ENCODE results near the gene PLEKHH1.
"Not testable (repeated sequence)": the region's sequence is repeated elsewhere in the genome, so short reads cannot be mapped to it uniquely, and the experiment has no call there.

PLEKHH1 gene

DNA sequence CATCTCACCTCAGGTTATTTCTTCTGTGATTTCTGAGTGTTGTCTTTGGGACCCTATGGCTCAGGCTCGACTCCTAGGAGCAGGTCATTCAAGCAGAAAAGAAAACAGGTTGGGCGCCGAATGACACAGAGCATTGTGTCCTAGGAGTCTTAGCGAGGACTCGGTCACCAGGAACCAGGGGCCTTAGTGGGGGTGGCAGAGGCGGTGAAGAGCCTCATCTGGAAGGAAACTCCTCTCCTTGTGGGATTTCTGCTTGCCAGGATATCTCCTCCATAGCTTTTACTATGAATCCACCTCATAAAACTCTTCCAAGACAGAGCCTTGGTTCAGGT, 630 bp downstream of the PLEKHH1 start:
- no peak for DNase-seq (ENCODE audit: low read depth)

DNA sequence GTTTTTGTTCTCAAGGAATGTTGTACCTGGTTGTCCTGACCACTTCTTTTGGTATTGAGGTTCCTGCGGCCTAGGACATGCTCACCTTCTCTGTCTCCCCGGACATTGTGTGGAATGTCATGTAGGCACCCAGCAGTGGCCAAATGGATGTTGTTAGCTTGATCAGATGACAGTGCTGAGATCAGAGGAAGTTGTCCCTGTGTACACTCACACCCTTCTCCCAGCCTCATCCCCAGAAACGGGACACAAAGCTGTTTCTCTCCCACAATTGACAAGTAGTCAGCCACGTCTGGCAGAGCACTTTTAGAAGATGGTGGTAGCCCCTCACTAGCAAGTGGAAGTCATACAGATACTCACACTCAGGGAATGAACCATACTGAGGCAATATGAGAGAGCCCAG, 3.0 kb downstream of the PLEKHH1 start:
- no peak for DNase-seq (ENCODE audit: low read depth)

DNA sequence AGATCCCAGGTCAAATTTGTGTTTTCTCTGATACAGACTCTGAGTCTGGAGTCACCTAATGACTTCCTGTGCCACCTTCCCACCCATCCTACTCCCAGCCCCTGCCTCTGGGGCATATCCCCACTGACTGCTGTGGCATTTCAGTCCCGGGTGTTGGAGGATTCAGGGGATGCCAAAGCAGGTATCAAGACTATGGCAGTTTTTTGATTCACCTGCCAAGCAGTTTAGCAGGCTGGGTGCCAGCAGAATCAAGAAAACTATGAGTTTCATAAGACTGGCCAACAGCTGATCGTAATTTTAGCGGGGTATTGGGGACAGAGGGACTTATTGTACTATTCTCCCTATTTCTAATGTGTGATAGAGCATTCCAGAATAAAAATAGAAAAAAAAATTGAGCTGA, 4.6 kb downstream of the PLEKHH1 start:
- no peak for DNase-seq (ENCODE audit: low read depth)

DNA sequence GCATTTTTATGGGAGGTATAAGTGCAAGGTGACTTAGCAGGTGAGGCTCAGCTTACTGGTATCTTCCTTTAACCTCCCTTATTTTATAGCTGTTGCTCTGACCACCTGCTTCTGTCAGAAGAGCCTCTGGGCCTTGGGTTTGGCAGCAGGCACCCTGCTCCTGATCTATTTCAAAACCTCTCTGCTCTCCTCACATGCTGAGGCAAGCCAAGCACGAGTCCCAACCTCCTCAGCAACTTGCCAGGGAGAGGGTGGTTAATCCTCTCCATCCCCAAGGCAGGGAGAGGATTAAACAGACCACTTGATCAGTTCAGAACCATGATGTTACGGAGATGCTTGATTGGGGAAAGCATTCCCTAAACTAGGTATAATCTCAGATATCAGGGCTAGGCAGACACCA, 5.4 kb downstream of the PLEKHH1 start:
- DNase-seq (ENCODE audit: low read depth) = no peak

DNA sequence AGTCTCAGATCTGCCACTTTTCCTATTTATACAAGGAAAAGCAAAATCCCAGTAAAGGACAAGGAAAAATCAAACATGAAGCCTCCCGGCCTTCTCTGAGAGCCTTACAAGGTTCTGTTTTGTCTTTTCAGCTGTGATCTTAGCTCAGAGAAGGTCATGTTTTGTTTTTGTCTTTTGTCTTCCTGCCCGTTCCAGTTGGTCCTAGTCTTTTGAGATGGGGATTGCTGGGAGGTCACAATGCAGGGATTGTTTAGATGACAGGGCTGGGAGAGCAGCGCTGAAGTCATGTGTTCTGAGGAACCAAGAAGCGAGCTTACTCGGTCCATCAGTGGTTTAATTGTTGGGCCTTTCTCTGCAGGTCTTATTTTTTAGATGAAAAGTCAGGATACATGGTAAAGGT, 6.0 kb downstream of the PLEKHH1 start:
- DNase-seq (ENCODE audit: low read depth) = no peak

DNA sequence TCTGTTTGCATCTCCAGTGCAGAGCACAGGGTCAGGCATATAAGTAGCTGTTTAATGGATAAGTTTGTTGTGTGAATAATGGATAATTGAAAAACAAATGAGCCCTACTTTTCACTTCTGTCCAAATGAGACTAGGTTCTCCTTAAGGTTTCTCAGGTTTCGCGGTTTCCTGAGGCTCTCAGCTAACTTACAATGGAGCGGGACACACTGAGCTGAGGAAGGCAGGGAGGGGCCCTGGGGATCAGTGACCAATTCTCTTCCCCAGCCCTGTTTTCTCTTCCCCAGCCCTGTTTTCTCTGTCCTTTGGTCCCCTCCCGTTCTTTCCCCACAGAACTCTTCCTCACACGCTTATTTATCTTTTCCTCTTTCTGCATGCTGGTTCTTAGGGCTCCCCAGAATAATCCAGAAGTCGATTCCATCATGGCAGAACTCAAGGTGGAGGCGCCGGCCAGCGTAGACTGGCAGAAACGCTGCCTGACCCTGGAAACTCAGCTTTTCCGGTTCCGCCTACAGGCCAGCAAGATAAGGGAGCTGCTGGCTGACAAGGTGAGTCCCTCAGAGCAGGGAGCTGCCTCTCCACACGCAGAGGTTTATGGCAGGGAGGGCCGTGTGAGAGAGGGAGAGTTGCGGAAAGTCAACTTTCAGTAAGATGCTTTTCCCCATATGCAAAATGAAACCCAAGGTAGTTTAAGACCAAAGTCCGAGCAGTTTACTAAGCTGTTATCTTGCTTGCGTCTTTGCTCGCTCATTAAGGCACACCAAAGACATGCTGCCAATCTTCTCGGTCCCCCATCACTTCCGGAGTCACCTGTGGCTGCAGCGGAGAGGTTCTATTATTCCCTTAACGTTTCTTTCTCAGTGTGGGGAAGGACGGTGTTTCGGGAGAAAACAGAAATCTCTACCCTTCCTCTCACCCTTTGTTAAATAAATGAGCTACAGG, 8.6 kb downstream of the PLEKHH1 start:
- DNase-seq (ENCODE audit: low read depth) = no peak

DNA sequence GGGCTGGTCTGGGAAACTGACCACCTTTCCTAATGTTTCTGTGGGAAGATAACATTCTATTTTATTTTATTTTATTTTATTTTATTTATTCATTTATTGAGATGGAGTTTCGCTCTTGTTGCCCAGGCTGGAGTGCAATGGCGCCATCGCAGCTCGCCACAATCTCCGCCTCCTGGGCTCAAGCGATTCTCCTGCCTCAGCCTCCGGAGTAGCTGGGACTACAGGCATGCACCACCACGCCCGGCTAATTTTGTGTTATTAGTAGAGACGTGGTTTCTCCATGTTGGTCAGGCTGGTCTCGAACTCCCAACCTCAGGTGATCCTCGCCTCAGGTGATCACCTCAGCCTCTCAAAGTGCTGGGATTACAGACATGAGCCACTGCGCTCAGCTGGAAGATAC, 9.5 kb downstream of the PLEKHH1 start:
- DNase-seq (ENCODE audit: low read depth) = not testable (repeated sequence)

DNA sequence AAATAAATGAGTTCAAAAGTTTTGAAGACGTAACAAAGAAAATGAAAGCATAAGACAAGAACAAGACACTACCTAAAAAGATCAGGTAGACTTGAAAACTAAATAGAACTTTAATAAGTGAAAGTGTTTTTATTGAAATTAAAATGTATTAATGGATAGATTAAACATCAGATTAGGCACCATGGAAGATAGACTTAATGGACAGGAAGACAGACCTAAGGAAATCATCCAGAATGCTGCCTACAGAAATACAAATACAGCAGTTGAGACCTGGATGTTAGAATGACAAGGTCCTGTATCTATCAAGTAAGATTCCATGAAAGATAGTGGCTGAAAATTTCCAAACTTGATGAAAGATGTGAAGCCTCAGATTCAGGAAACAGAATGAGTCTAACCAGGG, 11.5 kb downstream of the PLEKHH1 start:
- no peak for DNase-seq (ENCODE audit: low read depth)

DNA sequence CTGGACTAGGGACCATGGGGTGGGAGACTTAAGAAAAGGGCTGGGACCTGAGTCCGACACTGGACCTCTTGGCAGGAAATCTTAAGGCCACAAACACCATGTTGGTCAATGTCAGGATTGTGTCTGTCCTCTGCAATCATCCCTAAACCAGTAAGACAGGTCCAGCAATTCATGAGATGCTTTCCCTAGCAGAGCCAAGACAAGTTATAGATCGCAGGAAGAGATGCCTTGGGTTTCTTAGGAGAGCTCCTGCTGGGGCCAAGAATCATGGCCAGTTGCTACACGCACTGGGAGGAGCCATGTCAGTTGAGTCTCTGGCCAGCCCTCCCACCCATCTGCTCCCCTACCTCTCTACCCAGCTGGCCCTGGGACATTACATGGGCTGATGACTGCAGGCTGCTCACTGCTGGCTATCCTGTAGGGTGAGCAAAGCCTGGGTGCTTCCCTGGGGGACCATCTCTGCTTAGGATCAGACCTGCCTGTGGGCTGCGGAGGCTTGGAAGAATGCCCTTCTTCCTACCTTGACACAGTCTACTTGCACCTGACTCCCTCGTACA, 14.2 kb downstream of the PLEKHH1 start:
- no peak for DNase-seq (ENCODE audit: low read depth)

DNA sequence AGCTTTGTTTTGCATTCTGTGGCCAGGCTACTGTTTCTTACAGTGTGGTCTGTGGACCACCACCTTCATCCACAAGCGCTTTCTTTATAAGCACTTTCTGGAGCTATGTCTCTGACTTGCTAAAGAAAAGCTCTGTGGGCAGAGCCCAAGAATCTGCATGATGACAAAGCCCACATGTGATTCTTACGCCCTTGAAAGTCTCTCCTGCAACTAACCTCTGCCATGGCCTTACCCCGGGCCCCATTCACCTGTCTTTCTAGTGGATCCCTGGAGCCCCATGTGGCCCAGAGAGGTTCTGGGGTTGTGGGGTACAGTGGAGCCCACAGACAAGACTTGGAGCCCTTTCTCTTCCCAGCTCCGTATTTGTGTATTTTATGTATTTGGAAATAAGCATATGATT, 16.6 kb downstream of the PLEKHH1 start:
- DNase-seq (ENCODE audit: low read depth) = no peak

DNA sequence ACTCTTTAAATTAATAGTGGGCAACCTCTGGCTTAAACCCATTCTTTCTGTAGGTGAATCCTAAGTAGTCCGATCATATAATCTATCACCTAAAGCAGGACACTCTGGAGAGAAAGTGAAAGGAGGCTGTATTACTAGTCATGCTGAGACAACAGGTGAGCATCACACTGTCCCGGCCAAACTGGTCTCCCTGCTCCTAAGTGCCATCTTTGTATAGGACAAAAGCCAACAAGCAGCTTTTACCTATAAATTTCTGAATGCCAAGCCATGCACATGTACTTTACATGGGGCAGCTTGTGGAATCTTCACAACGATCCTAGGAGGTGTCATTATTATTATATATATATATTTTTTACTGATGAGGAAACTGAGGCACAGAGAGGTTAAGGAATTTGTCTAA, 18.0 kb downstream of the PLEKHH1 start:
- no peak for DNase-seq (ENCODE audit: low read depth)

DNA sequence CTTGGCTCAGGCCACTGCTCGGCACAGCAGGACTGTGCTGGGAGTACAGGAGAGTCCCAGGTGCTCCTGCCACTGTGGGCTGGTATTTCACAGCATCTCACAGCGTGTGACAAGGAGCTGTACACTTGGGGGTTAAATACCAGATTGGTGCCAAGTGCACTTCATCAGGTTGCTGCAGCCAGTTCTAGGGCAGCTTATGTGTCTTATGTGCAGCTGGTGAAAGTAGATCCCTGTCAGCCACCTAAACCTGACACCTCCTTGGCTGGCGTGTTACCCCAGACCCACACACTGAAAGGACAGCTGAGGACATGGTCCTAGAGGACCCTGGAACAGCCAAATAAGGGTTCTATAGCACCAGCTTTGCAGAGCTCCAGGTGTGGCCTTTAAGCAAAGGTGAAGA, 18.9 kb downstream of the PLEKHH1 start:
- no peak for DNase-seq (ENCODE audit: low read depth)

DNA sequence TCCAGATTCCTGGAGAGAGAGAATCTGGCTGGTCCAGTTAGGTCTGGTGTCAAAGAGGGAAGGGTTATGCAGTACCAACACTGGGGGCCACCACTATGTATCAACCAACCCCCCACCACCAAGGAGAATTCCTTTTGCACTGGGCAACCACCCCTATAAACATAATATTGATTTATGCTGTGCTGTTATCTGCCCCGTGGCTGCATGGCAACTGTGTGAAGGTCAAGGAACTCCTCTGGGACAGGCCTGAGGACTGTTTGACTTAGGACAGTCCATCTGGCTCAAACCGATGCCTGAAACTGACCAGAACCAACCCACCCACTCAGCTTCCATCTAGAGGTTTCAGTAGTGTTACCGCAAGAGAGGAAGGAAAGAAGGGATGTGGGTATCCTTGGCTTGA, 20.5 kb downstream of the PLEKHH1 start:
- no peak for DNase-seq (ENCODE audit: low read depth)

DNA sequence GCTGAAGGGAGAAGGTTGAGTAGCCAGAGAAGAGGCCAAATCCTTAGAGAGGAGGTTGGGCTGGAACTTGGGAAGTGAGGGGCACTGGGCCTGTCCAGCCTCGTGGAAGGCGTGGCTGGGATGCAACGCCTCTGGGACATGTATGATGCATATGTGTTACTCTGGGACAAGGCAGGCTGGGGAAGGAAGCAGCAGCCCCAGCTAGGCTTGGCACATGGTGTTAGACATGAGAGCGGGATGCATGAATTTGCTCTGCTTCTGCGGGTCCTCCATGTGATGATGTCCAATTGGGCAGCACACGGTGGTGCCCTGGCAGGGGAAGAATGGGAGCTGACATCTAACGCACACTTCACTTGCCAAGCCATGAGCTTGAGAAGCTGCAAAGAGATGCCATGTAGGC, 21.3 kb downstream of the PLEKHH1 start:
- no peak for DNase-seq (ENCODE audit: low read depth)

DNA sequence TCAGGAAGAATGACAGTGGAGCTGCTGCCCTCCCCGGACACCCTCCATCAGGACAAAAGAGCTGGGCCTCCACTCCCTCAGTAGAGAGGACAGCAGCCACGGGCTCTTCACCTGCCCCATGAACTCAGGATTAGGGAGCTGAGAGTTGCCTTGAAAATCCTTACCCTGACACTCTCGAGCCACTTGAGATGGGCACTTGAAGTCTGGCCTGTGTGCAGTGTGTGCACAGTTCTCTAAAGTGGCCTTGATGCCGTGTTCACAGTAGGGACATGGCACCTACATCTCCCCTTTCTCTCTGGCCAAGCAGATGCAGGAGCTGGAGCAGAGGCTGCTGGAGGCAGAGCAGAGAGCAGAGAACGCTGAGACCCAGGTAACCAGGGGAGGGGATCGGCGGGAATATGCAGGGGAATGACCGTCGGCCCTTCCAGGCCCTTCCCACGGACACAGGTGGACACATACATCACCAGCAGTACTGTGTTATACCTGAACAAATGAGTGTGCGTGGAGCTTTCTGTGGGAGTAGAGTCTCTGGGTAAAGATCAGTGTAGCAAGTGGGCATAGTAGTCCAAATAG, 22.5 kb downstream of the PLEKHH1 start:
- no peak for DNase-seq (ENCODE audit: low read depth)

DNA sequence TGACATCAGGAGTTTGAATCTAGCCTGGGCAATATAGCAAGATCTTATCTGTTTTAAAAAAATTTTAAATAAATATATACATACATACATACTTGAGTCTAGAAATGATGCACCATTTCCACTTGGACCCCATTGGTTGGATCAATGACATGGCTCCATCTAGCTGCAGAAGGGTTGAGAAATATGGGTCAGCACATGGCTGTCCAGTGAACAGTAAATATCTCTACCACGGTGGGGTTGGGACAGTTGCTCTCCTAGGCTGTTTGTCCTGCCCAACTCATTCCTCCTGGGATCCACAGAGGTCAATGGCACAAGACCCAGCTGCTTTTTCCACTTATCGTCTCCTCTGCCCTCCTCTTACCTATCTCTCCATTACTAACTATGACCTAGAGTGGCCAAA, 23.6 kb downstream of the PLEKHH1 start:
- DNase-seq (ENCODE audit: low read depth) = no peak

DNA sequence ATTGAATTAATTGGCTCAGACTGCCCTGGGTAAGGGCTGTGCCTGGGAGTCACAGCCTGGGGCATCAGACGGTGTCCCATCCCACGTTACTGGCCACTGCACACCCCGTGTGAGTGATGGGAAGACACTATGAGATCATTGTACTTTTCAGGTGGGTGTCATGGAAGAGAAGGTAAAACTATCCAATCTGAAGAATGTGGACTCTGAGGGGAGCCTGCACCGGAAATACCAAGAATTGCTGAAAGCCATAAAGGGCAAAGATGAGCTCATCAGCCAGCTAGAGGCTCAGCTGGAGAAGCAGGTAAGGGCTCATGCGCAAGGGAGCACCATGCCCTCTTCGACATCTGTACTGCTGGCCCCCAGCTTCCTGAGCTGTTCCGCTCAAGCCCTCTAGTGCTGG, 24.0 kb downstream of the PLEKHH1 start:
- DNase-seq (ENCODE audit: low read depth) = no peak

DNA sequence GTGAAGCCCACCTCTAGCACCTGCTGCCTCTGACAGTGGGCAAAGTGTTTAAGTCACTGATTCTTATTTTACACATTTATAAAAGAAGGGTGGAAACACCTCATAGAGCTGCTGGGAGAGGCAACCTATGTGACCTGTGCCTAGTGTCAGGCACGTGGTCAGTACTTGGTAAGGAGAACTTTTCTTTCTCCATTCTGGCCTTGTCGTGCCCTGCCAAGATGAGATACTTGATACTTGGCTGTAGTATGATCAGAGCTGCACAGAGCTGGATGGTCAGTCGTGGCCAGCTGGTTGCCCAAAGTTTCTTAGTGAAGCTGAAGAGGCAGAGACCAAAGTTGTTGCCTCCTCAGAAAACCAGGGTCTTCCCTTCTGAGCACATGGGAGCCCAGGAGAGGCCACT, 24.6 kb downstream of the PLEKHH1 start:
- no peak for DNase-seq (ENCODE audit: low read depth)

DNA sequence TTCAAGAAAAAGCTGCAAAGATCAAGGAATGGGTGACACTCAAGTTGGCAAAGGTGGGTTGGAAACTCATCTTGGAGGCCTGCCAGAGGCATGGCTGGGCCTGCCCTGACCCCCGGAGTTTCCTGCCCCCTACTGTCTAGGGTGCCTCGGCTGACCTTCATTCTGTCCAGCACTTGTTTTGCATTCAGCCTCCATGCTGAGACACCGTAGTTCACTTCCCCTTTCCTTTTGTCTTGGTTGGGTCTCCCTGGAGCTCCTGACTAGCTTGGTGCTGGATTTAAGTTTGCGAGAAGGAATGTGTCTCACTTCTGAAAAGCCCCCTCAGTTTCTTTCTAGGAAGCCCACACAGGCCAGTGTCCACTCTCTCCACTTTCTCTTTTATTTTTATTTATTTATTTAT, 26.5 kb downstream of the PLEKHH1 start:
- no peak for DNase-seq (ENCODE audit: low read depth)

DNA sequence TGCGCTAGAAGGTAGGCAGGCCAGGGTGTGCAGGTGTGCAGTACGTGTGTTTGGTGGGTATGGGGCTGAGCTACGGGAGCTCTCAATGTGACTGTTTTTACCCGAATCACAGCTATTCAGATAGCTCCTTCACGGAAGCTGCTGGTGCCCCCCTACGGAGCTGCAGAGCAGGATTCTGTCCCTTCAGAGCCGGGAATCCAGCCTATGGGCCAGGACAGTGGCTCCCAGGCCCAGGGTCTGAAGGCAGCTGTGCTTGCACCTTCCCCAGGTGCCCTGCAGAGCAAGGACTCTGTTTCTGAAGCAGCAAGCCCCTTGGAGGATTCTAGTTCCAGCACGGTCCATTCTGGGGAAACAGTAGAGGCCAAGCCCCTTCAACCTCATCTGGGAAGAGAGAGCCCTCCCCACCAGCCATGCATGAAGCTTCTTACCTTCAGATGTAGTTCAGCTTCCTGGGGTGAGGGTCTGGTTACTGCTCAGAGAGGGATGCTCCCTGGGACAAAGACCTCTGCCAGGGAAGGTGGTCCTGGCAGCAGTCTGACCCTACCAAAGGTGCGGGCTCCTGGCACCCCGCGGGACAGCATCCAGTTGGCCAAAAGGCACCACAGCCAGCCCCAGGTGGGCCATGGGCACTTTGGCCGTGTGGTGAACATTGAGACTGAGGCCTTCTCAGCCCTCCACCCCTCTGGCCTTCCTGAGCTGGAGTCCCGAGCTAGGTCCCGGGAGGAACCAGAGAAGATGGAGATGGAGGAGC, 29.1 kb downstream of the PLEKHH1 start:
- no peak for DNase-seq (ENCODE audit: low read depth)

DNA sequence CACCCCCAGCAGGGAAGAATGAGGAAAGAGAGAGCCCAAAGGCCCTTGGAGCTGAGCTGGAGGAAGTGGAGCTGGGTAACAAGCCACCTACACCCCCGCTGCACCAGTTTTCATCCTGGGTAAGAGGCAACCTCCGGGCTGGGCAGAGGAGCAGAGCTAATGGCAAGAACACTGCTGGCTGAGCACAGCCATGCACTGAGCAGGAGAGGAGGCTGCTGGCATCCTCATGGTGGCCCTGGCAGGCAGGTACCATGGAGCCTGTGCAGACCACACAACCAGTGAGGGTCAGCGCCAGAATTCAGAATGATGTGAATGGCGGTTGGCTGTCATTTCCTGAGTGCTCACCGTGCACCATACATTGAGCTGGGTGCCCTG, 29.7 kb downstream of the PLEKHH1 start:
- DNase-seq (ENCODE audit: low read depth) = no peak

DNA sequence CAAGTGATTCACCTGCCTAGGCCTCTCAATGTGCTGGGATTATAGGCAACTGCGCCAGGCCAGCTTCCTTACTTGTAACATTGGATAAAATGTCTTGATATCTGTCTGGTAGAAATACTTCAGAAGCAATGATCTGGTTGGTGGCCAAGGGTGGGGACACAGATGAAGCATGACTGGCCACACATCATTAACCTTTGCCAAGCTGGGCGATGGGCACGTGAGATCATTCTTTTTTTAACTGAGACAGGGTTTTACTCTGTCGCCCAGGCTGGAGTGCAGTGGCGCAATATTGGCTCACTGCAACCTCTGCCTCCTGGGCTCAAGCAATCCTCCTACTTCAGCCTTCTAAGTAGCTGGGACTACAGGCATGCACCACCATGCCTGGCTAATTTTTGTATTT, 31.1 kb downstream of the PLEKHH1 start:
- no peak for DNase-seq (ENCODE audit: low read depth)

DNA sequence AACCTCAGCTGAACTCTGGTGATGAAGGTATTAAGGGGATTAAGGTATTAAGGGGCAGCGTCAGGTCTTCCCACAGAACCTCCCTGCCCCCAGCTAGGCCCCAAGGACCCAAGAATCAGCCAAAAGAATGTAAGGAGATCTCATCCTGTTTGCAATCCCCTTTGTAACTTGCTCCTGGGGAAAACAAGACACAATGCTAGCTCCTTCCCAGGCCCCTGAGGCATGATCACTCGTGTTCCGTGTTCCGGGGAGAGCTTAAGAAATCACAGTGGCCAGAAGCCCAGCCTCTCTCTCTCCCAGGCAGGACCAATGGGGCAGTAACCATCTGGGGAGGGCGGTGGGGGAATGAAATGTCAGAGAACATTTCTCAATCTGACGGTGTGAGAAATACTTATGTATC, 33.8 kb downstream of the PLEKHH1 start:
- DNase-seq (ENCODE audit: low read depth) = no peak

Measured in HS-5 (cell line).